Smooth muscle cell (in vitro differentiated cells): ENCODE measurements around the gene PTPRM. TPM values are rescaled to one million over a fixed set of nuclear protein-coding genes. Genes with fewer than 3 reads are reported as not detected.

Source experiments
- DNase-seq: peaks from one replicate; lab custom pipeline; 2025; ENCODE audit not compliant: unreplicated experiment; lab: John Stamatoyannopoulos, UW
- H2AFZ ChIP-seq: fragments of 200-600 bp; sonication (generic); 2 replicates; pipeline ENCODE4 v1.6.0; 2016; ENCODE audit warnings: antibody characterized with exemption, low read depth, mild to moderate bottlenecking
- H3F3A ChIP-seq: fragments of 200-600 bp; sonication (generic); 2 replicates; pipeline ENCODE4 v1.6.0; 2017; ENCODE audit warnings: antibody characterized with exemption, low read depth
- H3K27ac ChIP-seq: fragments of 200-600 bp; sonication (generic); 2 replicates; pipeline ENCODE4 v1.5.1; 2016; ENCODE audit warnings: low read depth, mild to moderate bottlenecking
- H3K27me3 ChIP-seq: fragments of 200-600 bp; sonication (generic); 2 replicates; pipeline ENCODE4 v1.6.1; 2016; ENCODE audit warnings: low read depth, mild to moderate bottlenecking
- H3K36me3 ChIP-seq: fragments of 200-600 bp; sonication (generic); 2 replicates; pipeline ENCODE4 v1.5.1; 2016; ENCODE audit warnings: low read depth
- H3K4me1 ChIP-seq: fragments of 200-600 bp; sonication (generic); 2 replicates; pipeline ENCODE4 v1.5.1; 2016; ENCODE audit warnings: low read depth
- H3K4me2 ChIP-seq: fragments of 200-600 bp; sonication (generic); 2 replicates; pipeline ENCODE4 v1.6.0; 2016; ENCODE audit warnings: mild to moderate bottlenecking
- H3K4me3 ChIP-seq: fragments of 200-600 bp; sonication (generic); 2 replicates; pipeline ENCODE4 v1.5.1; 2016; ENCODE audit warnings: mild to moderate bottlenecking
- H3K79me2 ChIP-seq: fragments of 200-600 bp; sonication (generic); 2 replicates; pipeline ENCODE4 v1.6.0; 2016; ENCODE audit warnings: low read depth, mild to moderate bottlenecking
- H3K9ac ChIP-seq: fragments of 200-600 bp; sonication (generic); 2 replicates; pipeline ENCODE4 v1.6.0; 2016; ENCODE audit warnings: low read depth
- H3K9me3 ChIP-seq: fragments of 200-600 bp; sonication (generic); replicated peaks from 2 replicates; pipeline ENCODE4 v1.5.1; 2016; ENCODE audit warnings: low read depth
- H4K20me1 ChIP-seq: fragments of 200-600 bp; sonication (generic); 2 replicates; pipeline ENCODE4 v1.6.0; 2016; ENCODE audit warnings: low read depth
- CTCF ChIP-seq: fragments of 200-600 bp; sonication (generic); IDR thresholded peaks from 2 replicates; pipeline ENCODE4 v1.5.1; 2017; ENCODE audit warnings: borderline replicate concordance, mild to moderate bottlenecking, antibody characterized with exemption; ENCODE audit not compliant: insufficient read depth, poor library complexity, severe bottlenecking
- whole genome bisulfite sequencing: methylation state at CpG from one replicate; pipeline ENCODE4 v1.1.7; 2016; ENCODE audit warnings: low lambda C conversion rate; 5-methylcytosine and 5-hydroxymethylcytosine counted together
- polyA plus RNA-seq: library from polyadenylated mRNA; unstranded; fragments of >200 nt; fragmentation: Nextera tagmentation; extraction: Ambion mirVana; gene quantifications from 2 replicates; pipeline ENCODE4 v1.2.1, GENCODE V29; 2016
- total RNA-seq: library from RNA; depleted of rRNA; stranded (reverse); fragments of >200 nt; gene quantifications from 2 replicates; pipeline ENCODE4 v1.2.3, GENCODE V29; 2014

The PTPRM gene
- total and polyA plus RNA-seq, 2 experiments from 2014 or later: 57.5 to 115 TPM

GRCh38 chr18:7596147-7596546 is 29.0 kb downstream of the PTPRM start:
- H3K4me2 ChIP-seq: no peak overlapping the region
- 73% methylated on average over 4 of the region's 4 CpGs for WGBS
- no peak overlapping the region for H3K27ac ChIP-seq
- H3K4me1 ChIP-seq: peaks cover 31% of the 10 kb centered on the region
- no peaks in the 10 kb centered on the region for H3K27me3 ChIP-seq
- H3K9me3 ChIP-seq: no peaks in the 10 kb centered on the region
- no peaks in the 10 kb centered on the region for H3K36me3 ChIP-seq
- no peak for TF ChIP-seq CTCF
- H3K79me2 ChIP-seq: peaks cover 74% of the 10 kb centered on the region
- peaks cover 85% of the 10 kb centered on the region for H4K20me1 ChIP-seq
- H2AFZ ChIP-seq: no peak overlapping the region
- H3F3A ChIP-seq: no peaks in the 10 kb centered on the region
- no peak overlapping the region for H3K9ac ChIP-seq
- H3K4me3 ChIP-seq: no peak overlapping the region
- DNase-seq: no peak

GRCh38 chr18:7597500-7597899 is 30.4 kb downstream of the PTPRM start:
- no peak overlapping the region for H2AFZ ChIP-seq
- H3F3A ChIP-seq: no peaks in the 10 kb centered on the region
- H4K20me1 ChIP-seq: peaks cover 85% of the 10 kb centered on the region
- no peaks in the 10 kb centered on the region for H3K9me3 ChIP-seq
- H3K36me3 ChIP-seq: no peaks in the 10 kb centered on the region
- peak overlapping the region; percentile 35 for H3K4me2 ChIP-seq
- TF ChIP-seq CTCF: no peak
- no peak overlapping the region for H3K4me3 ChIP-seq
- no peaks in the 10 kb centered on the region for H3K27me3 ChIP-seq
- no peak overlapping the region for H3K27ac ChIP-seq
- peaks cover 30% of the 10 kb centered on the region for H3K4me1 ChIP-seq
- H3K79me2 ChIP-seq: peaks cover 67% of the 10 kb centered on the region
- no peak overlapping the region for H3K9ac ChIP-seq
- no peak for DNase-seq
- WGBS: 79% methylated on average over 3 of the region's 3 CpGs

GRCh38 chr18:7598167-7599047 is 31.3 kb downstream of the PTPRM start:
- H3F3A ChIP-seq: no peaks in the 10 kb centered on the region
- no peak for TF ChIP-seq CTCF
- DNase-seq: no peak
- peaks cover 82% of the 10 kb centered on the region for H4K20me1 ChIP-seq
- no peaks in the 10 kb centered on the region for H3K36me3 ChIP-seq
- H3K27ac ChIP-seq: peak overlapping the region; percentile 5
- WGBS: 47% methylated on average over 7 of the region's 7 CpGs
- H3K4me2 ChIP-seq: peak overlapping the region; percentile 35
- H3K4me1 ChIP-seq: peaks cover 35% of the 10 kb centered on the region
- no peak overlapping the region for H2AFZ ChIP-seq
- no peak overlapping the region for H3K4me3 ChIP-seq
- H3K9me3 ChIP-seq: no peaks in the 10 kb centered on the region
- no peaks in the 10 kb centered on the region for H3K27me3 ChIP-seq
- peaks cover 67% of the 10 kb centered on the region for H3K79me2 ChIP-seq
- no peak overlapping the region for H3K9ac ChIP-seq
